ENCODE data around the gene AFF3.
A peak's percentile ranks its signal among the peaks of the same experiment; 100 is the strongest.
"Not testable (repeated sequence)": the region's sequence is repeated elsewhere in the genome, so short reads cannot be mapped to it uniquely, and the experiment has no call there.

AFF3 gene

DNA sequence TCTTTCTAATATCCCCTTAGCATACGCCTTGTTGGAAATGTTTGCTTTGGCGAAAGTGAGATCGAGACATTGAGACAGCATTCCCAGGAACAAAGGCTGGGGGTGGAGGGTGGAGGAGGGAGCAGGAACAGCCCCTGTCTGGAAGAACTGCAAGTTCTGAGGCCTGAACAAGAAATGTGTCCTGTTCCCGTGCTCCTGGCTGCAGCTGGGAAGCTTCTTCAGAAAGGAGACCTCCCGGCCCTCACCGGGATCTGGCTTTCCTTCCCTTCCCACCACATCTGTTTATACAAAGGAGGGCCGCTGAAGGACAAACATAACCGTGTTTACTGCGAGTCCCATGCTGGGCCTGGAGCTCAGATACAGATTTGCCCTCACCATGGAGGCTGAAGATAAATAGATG lies 35.9 kb downstream of the AFF3 start:
- peak; percentile 19 for DNase-seq

DNA sequence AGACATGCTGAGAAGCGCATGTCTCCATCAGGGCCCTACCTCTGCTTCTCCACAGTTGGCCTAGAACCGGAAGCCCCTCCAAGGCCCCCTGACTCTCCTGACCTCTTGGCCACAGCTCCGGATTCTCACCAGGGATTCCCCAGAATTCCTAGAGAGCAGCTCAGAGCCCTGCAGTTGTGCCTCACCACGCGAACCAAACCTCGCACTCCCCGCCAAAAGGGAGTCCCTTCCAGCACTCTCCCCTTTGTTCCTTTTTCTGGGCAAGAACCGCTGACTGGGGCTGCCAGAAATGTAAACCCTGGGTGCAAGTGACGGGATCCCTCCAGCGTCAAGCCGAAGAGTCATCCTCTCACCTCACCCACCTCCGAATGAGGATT lies 36.7 kb downstream of the AFF3 start:
- DNase-seq = no peak

DNA sequence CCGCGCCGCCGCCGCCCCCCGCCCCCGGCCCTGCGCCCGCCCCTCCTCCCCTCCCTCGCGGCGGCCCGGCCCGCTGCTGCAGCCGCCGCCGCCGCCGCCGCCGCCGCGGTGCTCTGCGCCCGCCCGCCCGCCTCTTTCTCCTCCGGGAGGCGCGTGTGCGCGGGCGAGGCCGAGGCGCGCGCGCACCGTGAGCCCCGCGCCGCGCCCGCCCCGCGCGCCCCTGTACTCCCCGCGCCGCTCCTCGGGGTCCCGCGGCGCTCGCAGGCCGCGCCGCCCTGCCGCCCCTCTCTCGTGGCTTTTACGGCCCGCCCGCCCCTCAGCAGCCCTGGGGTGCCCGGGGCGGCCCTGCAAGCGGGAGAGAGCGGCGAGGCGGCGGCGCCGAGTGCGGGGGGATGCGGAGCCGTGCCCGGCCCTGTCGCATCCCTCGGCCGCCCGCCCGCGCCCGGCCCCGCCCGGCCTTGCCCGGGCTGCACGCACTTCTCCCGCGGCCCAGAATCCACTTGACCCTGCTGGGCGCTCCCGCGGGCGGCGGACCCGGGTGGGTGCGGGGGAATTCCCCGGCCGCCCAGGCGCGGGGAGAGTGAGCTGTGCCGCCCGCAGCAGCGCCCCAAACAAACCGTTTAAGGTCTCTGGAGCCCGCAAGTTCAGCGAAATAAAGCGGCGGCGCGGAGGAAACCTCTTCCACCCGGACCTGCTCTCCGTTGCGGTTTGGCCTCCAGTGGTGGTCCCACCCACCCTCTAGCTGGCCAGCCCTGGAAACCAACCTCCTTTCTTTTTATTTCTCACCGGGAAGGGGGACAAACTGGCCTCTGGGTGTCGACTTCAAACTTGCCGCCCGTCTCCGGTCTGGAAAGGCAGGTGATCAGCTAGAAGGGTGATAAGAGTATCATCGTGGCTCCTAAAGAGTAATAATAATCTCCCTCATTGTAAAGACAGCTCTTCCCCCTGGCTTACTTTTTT lies 37.4 kb downstream of the AFF3 start:
- peak; percentile 18 for DNase-seq

DNA sequence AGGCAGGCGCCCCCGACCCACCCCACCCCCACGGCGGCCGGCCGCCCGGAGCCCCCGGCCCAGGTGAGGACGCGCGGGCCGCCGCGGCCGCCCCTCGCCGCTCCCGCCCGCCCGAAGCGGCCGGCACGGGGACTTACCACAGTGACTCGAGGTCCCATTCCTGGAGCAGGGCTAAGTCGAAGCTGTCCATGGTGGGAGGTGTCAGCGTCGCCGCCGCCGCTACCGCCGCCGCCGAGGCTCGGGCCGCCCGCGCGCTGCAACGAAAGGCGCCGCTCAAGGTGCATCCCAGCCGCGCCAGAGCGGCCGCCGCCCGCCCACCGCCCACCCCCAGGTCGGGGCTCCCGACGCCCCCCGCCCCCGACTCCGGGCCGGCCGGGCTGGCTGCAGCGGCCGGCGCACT lies 38.1 kb downstream of the AFF3 start:
- not testable (repeated sequence) for DNase-seq

DNA sequence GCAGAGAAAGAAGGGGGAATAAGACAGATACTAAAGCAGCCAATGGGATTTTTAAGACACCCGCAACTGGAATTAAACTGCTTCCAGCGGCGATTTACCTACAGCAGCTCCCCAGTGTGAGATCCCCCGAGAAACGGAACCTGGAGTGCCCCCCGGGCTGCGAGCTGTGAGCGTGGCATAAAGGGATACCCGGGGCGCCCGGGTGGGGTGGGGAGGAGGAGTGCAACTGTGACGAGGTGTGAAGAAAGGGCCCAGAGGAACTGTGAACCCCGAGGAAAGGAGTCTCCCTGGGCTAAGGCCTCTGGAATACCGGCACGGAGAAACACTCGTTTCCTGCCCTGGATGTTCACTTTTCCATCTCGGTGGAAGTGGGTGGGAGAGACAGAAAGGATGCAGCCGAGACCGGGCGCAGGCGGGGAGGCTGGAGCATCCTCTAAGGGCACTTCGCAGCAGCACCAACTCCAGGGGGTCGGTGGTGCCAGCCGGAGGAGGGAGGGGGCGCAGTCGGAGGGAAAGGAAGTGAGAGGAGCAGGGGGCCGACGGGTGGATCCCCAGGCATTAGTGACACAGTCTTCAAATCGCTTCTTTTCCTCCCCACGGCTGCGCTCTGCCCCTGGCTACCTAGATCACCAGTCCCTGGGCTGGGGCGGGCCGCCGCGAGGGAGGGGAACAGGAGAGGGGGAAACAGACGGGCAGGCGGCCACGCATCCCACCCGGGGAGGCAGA lies 38.7 kb downstream of the AFF3 start:
- DNase-seq = not testable (repeated sequence)

DNA sequence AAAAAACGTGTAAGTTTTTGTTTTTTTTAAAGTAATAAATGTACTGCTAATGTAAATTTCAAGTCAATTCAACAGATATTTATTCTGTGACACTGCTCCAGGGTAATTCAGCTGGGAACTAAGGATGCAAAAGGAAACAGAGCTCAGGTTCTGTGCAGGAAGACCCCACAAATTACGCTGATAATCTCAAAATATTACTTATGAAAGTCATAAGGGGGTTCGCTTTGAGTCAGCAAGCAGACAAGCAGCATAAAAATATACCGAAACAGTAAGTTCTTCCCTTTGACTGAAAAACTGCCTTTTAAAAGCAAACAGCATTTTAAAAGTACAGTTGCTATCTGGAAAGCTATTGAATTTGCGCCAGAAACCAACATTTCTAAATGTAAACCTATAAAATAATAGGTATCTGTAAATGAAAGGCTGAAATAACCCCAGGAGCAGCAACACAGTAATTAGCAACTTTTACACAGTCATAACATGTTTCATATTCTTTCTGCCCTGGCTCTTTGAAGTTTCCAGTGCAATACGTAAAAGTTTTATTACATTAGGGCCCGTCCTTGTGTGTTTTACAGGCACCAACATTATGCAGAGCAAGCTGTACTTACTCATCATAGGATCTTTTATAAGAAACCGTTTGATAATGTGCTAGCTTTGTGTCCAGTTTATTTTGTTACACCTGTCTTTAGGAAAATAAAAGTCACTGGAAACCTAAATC lies 39.8 kb downstream of the AFF3 start:
- not testable (repeated sequence) for DNase-seq

DNA sequence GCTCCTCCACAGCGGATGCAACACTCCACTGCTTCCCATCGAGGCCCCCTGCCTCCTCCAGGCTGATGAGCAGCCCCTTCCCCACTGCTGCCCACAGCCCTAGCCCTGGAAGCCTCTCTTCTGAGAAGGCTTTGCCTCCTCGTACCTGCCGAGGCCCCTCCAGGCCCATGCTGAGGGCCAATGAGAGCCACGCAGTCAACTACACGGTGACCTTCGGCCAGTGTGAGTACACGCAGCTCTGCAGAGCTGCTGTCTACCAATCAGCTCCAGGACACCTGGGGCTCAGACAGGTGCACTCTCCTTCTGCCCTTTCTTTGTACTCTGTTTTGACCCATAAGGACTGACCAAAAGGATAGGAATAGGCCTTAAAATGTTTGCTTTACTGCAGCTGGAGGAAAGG lies 43.5 kb downstream of the AFF3 start:
- DNase-seq = not testable (repeated sequence)

DNA sequence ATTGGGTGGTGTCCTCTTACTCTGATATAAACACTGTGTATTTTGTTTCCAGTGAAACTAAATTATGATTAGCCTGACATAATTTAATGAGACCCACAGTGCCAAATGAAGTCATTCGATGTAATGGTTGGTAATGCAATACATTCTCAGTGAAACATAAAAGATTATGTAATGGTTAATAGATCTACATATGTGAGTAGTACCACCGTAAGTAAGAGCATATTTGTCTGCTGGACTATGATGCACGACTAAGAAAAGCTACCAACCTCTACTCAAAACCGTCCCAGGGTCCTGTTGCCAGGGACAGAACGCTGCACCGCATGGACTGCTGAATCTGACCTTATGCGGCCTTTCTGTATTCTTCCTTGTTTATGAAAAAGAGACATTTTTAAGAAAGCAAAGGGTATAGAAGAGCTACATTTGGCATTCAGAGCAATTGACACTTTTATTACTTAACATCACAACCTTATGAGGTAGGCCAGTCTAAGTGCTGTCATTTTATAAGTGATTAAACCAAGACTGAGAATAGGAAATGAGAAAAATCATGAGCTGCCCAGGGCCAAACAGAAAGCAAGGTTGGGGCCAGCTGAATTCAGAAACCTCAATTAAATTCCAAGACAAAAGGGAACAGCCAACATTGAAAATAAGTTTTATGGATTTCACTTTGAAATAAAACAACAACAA lies 44.6 kb downstream of the AFF3 start:
- DNase-seq = not testable (repeated sequence)

DNA sequence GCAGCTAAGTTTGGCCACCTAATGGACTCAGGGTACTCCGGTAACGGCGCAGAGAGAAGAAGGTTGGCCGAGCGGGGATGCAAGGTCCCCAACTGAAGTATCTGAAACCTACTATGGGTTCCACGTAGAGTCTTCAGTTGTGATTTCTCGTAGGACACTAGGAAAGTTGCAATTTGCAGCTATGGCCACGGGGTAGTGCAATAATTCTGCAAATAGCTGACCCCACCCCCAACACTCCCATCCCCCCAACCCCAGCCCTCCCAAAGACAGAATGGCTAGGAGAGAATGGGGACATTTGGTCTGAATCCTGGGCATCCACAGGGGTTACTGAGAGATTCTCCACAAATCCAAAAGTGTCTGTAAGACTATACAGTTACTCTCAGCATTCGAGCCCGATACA lies 46.5 kb downstream of the AFF3 start:
- not testable (repeated sequence) for DNase-seq

DNA sequence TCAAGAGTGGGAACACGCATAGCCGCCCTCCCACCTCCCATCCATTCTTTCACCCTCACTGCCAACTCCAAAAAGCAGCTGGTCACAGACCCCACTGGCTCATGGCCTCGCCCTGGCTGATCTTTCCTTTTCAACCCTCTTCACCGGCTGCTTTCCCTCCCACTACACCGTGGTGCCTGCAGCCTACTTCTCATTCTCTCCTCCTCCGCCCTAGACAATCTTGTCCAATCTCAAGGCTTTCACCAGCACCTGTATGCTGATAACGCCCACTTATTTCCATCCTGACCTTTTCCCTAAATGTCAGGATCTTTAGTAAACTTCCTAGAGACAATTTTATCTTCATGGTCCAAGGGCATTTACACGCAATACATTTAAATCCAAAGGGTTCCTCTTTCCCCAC lies 50.6 kb downstream of the AFF3 start:
- DNase-seq = not testable (repeated sequence)

DNA sequence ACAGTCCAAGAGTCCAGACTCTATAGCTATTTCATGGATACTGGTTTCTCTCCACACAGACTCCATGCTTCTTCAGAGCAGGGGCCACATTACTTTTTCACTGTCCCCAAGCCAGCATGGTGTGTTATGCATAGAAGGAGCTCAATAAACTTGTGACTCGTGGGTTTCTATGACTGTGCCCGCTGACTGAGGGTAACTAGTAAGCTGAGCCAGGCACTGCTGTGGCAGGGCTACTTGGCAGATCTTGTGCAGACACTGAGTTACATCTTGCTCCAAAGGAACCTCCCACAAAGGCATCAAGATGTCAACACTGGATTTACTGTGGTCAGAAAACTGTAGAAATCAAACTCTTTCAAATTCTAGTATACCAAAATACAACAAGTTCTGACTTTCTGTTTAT lies 56.6 kb downstream of the AFF3 start:
- not testable (repeated sequence) for DNase-seq

DNA sequence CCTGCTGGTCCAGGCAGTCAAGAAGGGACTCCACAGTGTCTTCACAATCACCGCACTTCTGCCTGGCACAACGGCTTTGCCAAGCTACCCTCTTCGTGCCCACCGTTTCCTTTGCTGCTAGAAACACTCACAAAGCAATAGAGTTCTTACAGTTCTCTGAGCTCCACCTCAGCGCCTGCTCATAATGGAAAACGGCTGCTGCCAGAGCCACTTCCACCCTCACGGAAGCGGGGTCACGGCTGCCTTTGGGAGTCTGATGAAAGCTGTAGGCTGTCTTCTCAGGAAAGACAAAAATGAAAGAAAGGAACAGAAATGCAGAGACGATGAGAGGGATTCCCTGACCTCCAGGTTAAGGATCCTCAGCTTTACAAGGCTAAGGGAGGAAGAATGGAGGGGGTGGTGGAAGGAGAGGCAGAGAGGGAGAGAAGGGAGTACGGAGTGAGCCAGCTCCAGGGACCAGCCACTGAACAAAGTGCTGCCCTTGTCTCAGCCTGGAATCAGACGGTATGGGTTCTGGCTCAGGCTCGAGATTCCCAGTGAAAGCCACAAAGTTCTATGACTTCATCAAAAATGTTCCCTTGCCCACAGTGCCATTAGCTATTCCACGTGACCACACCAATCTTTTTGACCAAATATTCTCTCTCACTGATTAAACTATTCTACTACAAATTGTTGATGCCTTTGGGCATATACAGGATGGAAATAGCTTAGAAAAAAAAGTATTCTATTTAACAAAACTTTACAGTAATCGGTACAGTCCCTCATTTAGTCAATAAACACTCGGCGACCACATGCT lies 58.8 kb downstream of the AFF3 start:
- DNase-seq = not testable (repeated sequence)

DNA sequence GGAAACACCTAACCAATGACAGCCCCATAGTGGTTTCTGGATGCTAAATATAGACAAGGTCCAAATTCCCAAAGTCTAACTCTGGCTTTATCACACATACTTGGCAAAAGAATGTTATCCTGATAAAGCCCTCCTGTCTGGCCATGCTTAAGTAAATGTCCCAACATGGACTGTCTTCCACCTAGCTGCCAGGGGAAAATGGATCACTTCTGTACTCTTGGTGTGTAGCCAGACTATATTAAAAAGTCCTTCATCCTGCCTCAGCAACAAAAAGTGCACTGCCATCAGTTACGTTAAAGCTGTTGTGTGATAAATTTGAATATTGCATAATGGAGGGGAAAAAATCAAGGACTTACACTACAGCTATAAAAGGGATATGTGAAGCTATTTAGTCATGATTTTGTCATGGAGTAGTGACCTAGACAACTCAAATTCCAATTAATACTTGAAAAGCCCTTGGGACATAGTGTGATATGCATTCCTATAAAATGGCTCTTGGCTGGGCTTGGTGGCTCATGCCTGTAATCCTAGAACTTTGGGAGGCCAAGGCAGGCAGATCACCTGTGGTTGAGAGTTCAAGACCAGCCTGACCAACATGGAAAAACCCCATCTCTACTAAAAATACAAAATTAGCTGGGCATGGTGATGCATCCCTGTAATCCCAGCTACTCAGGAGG lies 60.0 kb downstream of the AFF3 start:
- not testable (repeated sequence) for DNase-seq

DNA sequence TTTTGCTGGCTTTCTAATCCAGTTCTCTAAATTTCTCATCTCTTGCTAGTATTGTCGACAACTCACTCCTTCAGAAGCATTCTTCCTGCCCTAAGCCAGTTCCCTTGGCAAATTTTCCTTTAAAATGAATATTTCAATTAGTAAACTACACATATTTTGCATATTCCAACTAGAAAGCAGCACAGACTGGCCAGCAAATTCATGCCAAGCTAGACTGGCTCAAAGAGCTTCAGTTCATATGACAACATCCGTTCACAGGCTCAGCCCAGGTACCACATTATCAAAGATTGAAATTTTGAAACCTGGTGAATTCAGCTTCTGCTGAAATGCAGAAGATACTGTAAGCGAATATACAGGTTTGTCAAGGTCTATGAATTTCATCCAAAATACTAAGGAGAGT lies 64.5 kb downstream of the AFF3 start:
- no peak for DNase-seq

DNA sequence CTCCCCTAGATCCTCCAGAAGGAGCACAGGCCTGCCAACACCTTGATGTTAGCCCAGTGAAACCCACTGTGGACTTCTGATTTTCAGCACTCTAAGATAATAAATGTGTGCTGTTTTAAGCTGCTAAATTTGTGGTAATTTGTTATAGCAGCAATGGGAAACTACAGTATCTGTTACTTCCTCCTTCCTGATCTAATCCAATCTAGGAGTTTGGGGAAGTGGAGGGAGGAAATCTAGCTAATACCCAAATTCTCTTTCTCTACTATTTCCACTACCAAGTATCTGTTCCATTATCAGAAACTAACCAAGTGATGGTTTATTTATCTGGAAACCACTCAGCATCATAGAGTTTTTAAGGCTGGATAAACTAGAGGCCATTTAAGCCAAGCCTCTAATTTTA lies 64.9 kb downstream of the AFF3 start:
- no peak for DNase-seq

DNA sequence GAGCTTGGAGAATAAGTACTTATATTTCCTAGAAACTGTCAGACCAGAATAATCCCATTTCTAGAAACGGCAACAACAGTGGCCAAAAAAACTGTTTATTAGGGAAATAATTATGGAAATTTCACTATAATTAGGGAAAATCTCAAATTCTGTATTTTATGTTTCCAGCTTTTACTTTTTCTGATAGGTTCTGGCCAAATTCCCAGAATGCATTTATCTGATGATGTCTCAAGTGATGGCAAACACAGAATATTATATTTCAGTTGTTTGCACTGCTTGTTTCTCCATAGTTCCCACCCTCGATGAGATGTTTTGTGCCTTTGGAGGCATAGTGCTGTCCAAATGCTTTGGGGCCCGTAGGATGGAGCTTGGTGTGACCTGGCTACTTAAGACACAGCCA lies 66.9 kb downstream of the AFF3 start:
- DNase-seq = peak; percentile 30

DNA sequence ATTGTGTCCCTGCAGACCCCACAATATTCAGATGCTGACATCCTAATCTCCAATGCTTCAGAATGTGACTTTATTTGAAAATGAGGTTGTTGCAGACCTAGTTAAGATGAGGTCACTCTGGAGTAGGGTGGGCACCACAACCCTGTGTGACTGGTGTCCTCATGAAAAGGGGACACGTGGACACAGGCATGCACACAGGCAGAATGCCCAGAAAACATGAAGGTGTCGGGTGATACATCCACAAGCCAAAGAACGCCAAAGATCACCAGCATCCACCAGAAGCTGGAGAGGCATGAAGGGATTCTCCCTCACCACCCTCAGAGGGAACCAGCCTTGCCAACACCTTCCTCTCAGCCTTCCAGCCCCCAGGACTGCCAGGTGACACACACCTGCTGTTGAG lies 69.3 kb downstream of the AFF3 start:
- DNase-seq = no peak

DNA sequence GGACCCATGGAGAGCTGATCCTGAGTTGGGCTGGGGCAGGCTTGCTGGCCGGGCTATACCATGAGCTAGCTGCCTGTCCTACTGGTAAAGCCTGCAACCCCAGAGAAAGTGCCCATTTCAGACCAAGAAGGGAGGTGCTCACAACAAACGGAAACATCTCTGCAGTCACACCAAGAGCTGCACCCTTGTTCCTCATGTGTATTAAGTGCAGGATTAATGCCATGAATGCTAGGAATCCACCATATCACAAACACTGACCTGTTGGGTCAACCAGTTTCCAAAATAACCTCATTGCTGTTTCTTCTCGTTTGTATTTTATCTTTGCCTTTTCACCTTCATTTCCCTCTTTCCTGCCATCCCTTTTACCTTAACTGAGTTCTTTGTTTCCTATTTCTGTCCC lies 69.9 kb downstream of the AFF3 start:
- no peak for DNase-seq

DNA sequence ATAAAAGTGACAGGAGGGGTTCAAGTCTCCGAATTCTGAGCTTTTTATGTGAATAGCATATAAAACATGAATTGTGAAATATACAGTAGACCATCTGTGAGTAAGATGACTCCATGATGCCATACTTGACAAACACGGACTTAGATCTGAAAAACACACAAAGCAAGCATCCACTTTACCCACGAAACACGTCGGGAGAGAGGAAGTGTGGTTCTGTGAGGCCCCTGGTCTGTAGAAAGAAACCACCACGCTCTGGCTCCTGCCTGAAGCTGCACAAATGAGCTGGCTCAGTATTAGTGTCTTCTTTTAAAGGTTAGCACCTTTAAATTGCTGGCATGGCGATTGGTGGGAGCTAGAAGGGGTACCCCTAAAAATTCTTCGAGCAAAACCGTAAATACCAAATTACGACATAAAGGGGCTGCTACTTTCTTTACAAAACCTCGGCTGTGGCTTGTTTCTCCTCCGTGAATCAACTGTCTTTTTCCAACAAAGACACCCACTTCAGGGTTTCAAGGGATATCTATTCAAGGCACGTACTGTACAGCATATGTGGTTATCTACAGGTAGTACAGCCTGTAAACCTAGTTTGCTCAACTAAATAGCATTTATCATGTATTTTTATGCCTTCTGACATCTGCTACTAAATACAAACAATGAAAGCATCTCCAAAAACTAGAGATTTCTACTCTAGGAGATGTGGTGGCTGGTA lies 70.9 kb downstream of the AFF3 start:
- DNase-seq = no peak

DNA sequence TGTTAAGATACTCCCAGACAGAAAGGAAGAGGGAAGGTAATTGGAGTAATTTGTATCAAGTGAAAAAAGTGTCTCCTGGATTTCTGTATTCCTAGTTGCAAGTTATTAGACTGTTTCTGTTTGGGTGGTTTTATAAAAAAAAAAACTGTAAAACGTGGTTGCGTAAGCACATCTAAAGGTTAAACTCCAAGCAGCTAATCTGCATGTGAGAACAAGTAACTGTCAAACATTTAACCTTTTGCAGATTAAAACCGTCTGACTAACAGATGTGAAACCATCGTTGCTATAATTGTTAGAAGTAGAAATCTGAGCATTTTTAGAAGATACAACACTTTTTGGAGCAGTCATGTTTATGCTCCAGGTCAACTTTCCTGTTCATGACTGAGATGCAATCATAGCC lies 72.3 kb downstream of the AFF3 start:
- DNase-seq = no peak

DNA sequence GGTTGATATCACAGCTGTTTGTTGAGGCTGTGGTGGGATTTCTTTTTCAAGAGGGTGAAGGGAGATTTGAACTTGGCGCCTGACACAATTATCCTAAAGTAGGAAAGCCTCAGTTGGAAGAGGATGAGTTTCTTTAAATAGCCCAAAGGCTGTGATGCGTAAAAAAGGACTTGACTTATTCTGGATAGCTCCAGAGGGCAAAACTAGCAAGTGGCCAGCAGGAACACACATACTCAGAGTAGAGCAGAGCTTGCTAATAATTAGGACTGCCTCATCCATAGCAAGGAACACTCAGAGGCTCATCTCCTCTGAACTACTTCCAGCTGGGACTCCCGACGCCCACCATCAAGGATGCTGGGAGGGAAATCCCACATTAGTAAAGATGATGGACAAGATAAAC lies 74.0 kb downstream of the AFF3 start:
- no peak for DNase-seq

Measured in NCI-H1092 treated with DMSO at 0.1 percent for 48 hours (cell line).